Hippocampal formation (tissue), 2 donors: ENCODE results near the gene CDH4.

Experiments used
- DNase-seq, 2 donors: peaks; one replicate each; lab custom pipeline; 2025; lab: John Stamatoyannopoulos, UW

CDH4 gene

GRCh38 chr20:61355585-61355984 lies 103.5 kb downstream of the CDH4 start:
- DNase-seq, result no peak

- DNase-seq, result no peak
Observed at GRCh38 chr20:61356196-61356595, 104.1 kb downstream of the CDH4 start.

- no peak for DNase-seq
Observed at GRCh38 chr20:61357119-61357518, 105.1 kb downstream of the CDH4 start.

GRCh38 chr20:61359254-61359653 lies 107.2 kb downstream of the CDH4 start:
- no peak for DNase-seq

GRCh38 chr20:61360296-61360695 lies 108.2 kb downstream of the CDH4 start:
- no peak for DNase-seq

GRCh38 chr20:61360940-61361339 lies 108.9 kb downstream of the CDH4 start:
- DNase-seq, result no peak

GRCh38 chr20:61361501-61361900 lies 109.4 kb downstream of the CDH4 start:
- DNase-seq, result no peak

GRCh38 chr20:61364147-61364546 lies 112.1 kb downstream of the CDH4 start:
- no peak for DNase-seq

GRCh38 chr20:61366914-61367313 lies 114.9 kb downstream of the CDH4 start:
- no peak for DNase-seq

- DNase-seq, result no peak
Observed at GRCh38 chr20:61369731-61370520, 117.9 kb downstream of the CDH4 start.

- DNase-seq, result peak; percentile 48 to 58
Observed at GRCh38 chr20:61370841-61371303, 118.8 kb downstream of the CDH4 start.

GRCh38 chr20:61371501-61372136 lies 119.6 kb downstream of the CDH4 start:
- DNase-seq, result no peak

- no peak for DNase-seq
Observed at GRCh38 chr20:61372137-61373054, 120.3 kb downstream of the CDH4 start.

- DNase-seq, result no peak
Observed at GRCh38 chr20:61373055-61373399, 121.0 kb downstream of the CDH4 start.

- DNase-seq, result no peak
Observed at GRCh38 chr20:61373956-61374545, 122.0 kb downstream of the CDH4 start.

GRCh38 chr20:61376541-61377240 lies 124.6 kb downstream of the CDH4 start:
- DNase-seq, result no peak

- DNase-seq, result no peak
Observed at GRCh38 chr20:61378694-61379355, 126.8 kb downstream of the CDH4 start.

GRCh38 chr20:61379898-61380544 lies 128.0 kb downstream of the CDH4 start:
- no peak for DNase-seq

GRCh38 chr20:61380545-61380915 lies 128.5 kb downstream of the CDH4 start:
- DNase-seq, result no peak

- no peak for DNase-seq
Observed at GRCh38 chr20:61382194-61382593, 130.1 kb downstream of the CDH4 start.
